HepG2 (cell line): ENCODE measurements around the gene CCDC183. TPM values are rescaled to one million over a fixed set of nuclear protein-coding genes. Genes with fewer than 3 reads are reported as not detected.

Experiments
- ATAC-seq: fragments of 200-7000 bp; cut with Tn5 transposase; 3 replicates; pipeline ENCODE4 v1.9.1; 2020; ENCODE audit warnings: mild to moderate bottlenecking, moderate library complexity
- BruUV-seq: library from RNA; stranded (reverse); fragments of 400-500 nt; replicated peaks from 2 replicates; lab custom pipeline; 2021; lab: Mats Ljungman, UMichigan
- CTCF ChIA-PET: fragments of 300-600 bp; formaldehyde crosslinking; extraction: SDS; loops from one replicate; lab custom pipeline; 2021; ENCODE audit warnings: low total read pairs, inconsistent platforms, low intra/inter-chr PET ratio; lab: Yijun Ruan, JAX
- POLR2A ChIA-PET: fragments of 350-600 bp; sonication (Branson Sonifier 250); formaldehyde crosslinking; loops from one replicate; lab custom pipeline; 2020; ENCODE audit warnings: antibody characterized with exemption, inconsistent platforms; lab: Yijun Ruan, JAX
- DNase-seq: peaks from one replicate; pipeline ENCODE4 v3.0.0-alpha.2; 2015; ENCODE audit warnings: low spot score
- FAIRE-seq: peaks from 3 replicates; lab custom pipeline; 2011; peaks lifted over from hg19 to GRCh38; lab: Jason Lieb, UNC
- H2AFZ ChIP-seq: one replicate; pipeline ENCODE4 v1.6.1; 2011; ENCODE audit warnings: low read length, inconsistent platforms
- H3K27ac ChIP-seq: fragments of 300-600 bp; 3 replicates; pipeline ENCODE4 v1.8.0; 2011; ENCODE audit warnings: mixed run types, mild to moderate bottlenecking, mixed read lengths, low read length, inconsistent platforms; ENCODE audit not compliant: insufficient read depth; ENCODE audit errors: extremely low read length
- H3K27me3 ChIP-seq, 2 experiments: fragments of 200-600 bp in 1 of 2; 2 replicates in 1 of 2; 3 replicates in 1 of 2; pipeline versions ENCODE4 v1.6.0 to v1.8.0; 2011; ENCODE audit warnings: low read length in 2 of 2, mild to moderate bottlenecking in 2 of 2, moderate library complexity in 2 of 2, inconsistent platforms in 1 of 2; ENCODE audit not compliant: insufficient read depth in 2 of 2, control insufficient read depth in 1 of 2
- H3K36me3 ChIP-seq, 2 experiments: fragments of 200-600 bp in 1 of 2; replicated peaks in 1 of 2; 2 replicates in 1 of 2; 3 replicates in 1 of 2; pipeline versions ENCODE4 v1.5.1 to v1.8.0; 2011; ENCODE audit warnings: low read length in 2 of 2, inconsistent platforms in 1 of 2; ENCODE audit not compliant: insufficient read depth in 2 of 2, control insufficient read depth in 1 of 2
- H3K4me1 ChIP-seq: 2 replicates; pipeline ENCODE4 v1.5.1; 2012; ENCODE audit warnings: low read length, inconsistent platforms; ENCODE audit not compliant: insufficient read depth
- H3K4me2 ChIP-seq: 2 replicates; pipeline ENCODE4 v1.6.0; 2011; ENCODE audit warnings: low read depth, low read length, inconsistent platforms
- H3K4me3 ChIP-seq, 3 experiments: fragments of 200-600 bp in 1 of 3; sonication (generic), shearing (Covaris generic) in 1 of 3; replicated peaks in 1 of 3; 2 replicates each; pipeline ENCODE4 v1.5.1; 2011 to 2016; ENCODE audit warnings: low read length in 3 of 3, inconsistent platforms in 2 of 3, low read depth in 2 of 3, mild to moderate bottlenecking in 2 of 3, control low read depth in 1 of 3, mixed read lengths in 1 of 3; ENCODE audit not compliant: insufficient read depth in 1 of 3
- H3K79me2 ChIP-seq: one replicate; pipeline ENCODE4 v1.6.1; 2011; ENCODE audit warnings: low read length, inconsistent platforms; ENCODE audit not compliant: insufficient read depth
- H3K9ac ChIP-seq: 2 replicates; pipeline ENCODE4 v1.6.0; 2011; ENCODE audit warnings: mild to moderate bottlenecking, low read depth, low read length, inconsistent platforms; ENCODE audit not compliant: insufficient read depth
- H3K9me3 ChIP-seq: 2 replicates; pipeline ENCODE4 v1.5.1; 2012; ENCODE audit warnings: mild to moderate bottlenecking, low read length
- H4K20me1 ChIP-seq: 2 replicates; pipeline ENCODE4 v1.6.0; 2011; ENCODE audit warnings: inconsistent platforms, mild to moderate bottlenecking, low read length, moderate library complexity; ENCODE audit not compliant: insufficient read depth
- AHR ChIP-seq: IDR thresholded peaks from 2 replicates; pipeline ENCODE4 v1.6.1; 2018; ENCODE audit warnings: missing genetic modification reagents, missing compliant biosample characterization
- AKAP8 ChIP-seq: sonication (generic); formaldehyde crosslinking; IDR thresholded peaks from 2 replicates; pipeline ENCODE4 v1.5.1; 2020; ENCODE audit warnings: mild to moderate bottlenecking, missing genetic modification reagents
- HOXA7 ChIP-seq: sonication (generic); formaldehyde crosslinking; IDR thresholded peaks from 2 replicates; pipeline ENCODE4 v1.8.1; 2022; ENCODE audit warnings: mild to moderate bottlenecking, missing genetic modification reagents, moderate library complexity
- KAT2B ChIP-seq: fragments of 150-350 bp; IDR thresholded peaks from 2 replicates; pipeline ENCODE4 v1.6.1; 2014; ENCODE audit warnings: low read depth, low read length, borderline replicate concordance
- MEIS2 ChIP-seq: sonication (generic); formaldehyde crosslinking; IDR thresholded peaks from 2 replicates; pipeline ENCODE4 v1.9.0; 2021; ENCODE audit warnings: mild to moderate bottlenecking, missing genetic modification reagents
- MYC ChIP-seq: sonication (generic); formaldehyde crosslinking; IDR thresholded peaks from 2 replicates; pipeline ENCODE4 v1.9.0; 2021; ENCODE audit warnings: missing genetic modification reagents, borderline replicate concordance
- PAF1 ChIP-seq: IDR thresholded peaks from 2 replicates; pipeline ENCODE4 v1.6.1; 2016; ENCODE audit warnings: missing genetic modification reagents, missing compliant biosample characterization
- POLR2A ChIP-seq, 2 experiments: IDR thresholded peaks; 2 replicates each; pipeline ENCODE4 v1.6.1; 2011; ENCODE audit warnings: low read depth in 2 of 2, low read length in 2 of 2, mild to moderate bottlenecking in 1 of 2, moderate library complexity in 1 of 2; ENCODE audit not compliant: insufficient read depth in 1 of 2
- POLR2G ChIP-seq: fragments of 200-400 bp; formaldehyde crosslinking; IDR thresholded peaks from 2 replicates; pipeline ENCODE4 v1.6.1; 2018; ENCODE audit warnings: mild to moderate bottlenecking, low read depth, low read length, moderate library complexity
- RBFOX2 ChIP-seq: fragments of 200-400 bp; formaldehyde crosslinking; IDR thresholded peaks from 2 replicates; pipeline ENCODE4 v1.6.1; 2017; ENCODE audit warnings: low read depth, mild to moderate bottlenecking, low read length
- RFXANK ChIP-seq: IDR thresholded peaks from 2 replicates; pipeline ENCODE4 v1.6.1; 2016
- RXRB ChIP-seq: IDR thresholded peaks from 2 replicates; pipeline ENCODE4 v1.6.1; 2016; ENCODE audit warnings: borderline replicate concordance, missing genetic modification reagents, missing compliant biosample characterization
- XRCC5 ChIP-seq: fragments of 200-400 bp; formaldehyde crosslinking; optimal IDR thresholded peaks from 2 replicates; pipeline ENCODE3; 2017; ENCODE audit warnings: mild to moderate bottlenecking, low read length
- ZFP36 ChIP-seq: fragments of 150-350 bp; IDR thresholded peaks from 2 replicates; pipeline ENCODE4 v1.6.1; 2018; ENCODE audit warnings: borderline replicate concordance, low read length, low read depth; ENCODE audit not compliant: partially characterized antibody
- ZNF160 ChIP-seq: sonication (generic); formaldehyde crosslinking; IDR thresholded peaks from 2 replicates; pipeline ENCODE4 v1.8.0; 2022; ENCODE audit warnings: mild to moderate bottlenecking, inconsistent platforms, missing genetic modification reagents
- ZNF296 ChIP-seq: sonication (generic); formaldehyde crosslinking; conservative IDR thresholded peaks from 2 replicates; pipeline ENCODE4 v1.5.0; 2020; ENCODE audit warnings: mild to moderate bottlenecking, missing genetic modification reagents
- ZNF383 ChIP-seq: sonication (generic); formaldehyde crosslinking; IDR thresholded peaks from 2 replicates; pipeline ENCODE4 v1.4.0; 2020; ENCODE audit warnings: missing genetic modification reagents, mild to moderate bottlenecking, borderline replicate concordance
- ZNF451 ChIP-seq: sonication (generic); formaldehyde crosslinking; IDR thresholded peaks from 2 replicates; pipeline ENCODE4 v1.5.0; 2020; ENCODE audit warnings: mild to moderate bottlenecking, missing genetic modification reagents
- ZNF513 ChIP-seq: sonication (generic); formaldehyde crosslinking; conservative IDR thresholded peaks from 2 replicates; pipeline ENCODE4 v1.5.0; 2020; ENCODE audit warnings: missing genetic modification reagents
- ZNF563 ChIP-seq: sonication (generic); formaldehyde crosslinking; IDR thresholded peaks from 2 replicates; pipeline ENCODE4 v1.8.0; 2022; ENCODE audit warnings: mild to moderate bottlenecking, moderate library complexity, missing genetic modification reagents
- ZNF878 ChIP-seq: sonication (generic); formaldehyde crosslinking; IDR thresholded peaks from 2 replicates; pipeline ENCODE4 v1.8.1; 2023; ENCODE audit warnings: mild to moderate bottlenecking, missing genetic modification reagents, moderate library complexity
- ZSCAN22 ChIP-seq: sonication (generic); formaldehyde crosslinking; IDR thresholded peaks from 2 replicates; pipeline ENCODE4 v1.4.0; 2020; ENCODE audit warnings: mild to moderate bottlenecking, missing genetic modification reagents
- WGBS: methylation state at CpG from one replicate; pipeline ENCODE4 v1.1.6; 2017; ENCODE audit warnings: low lambda C conversion rate; 5-methylcytosine and 5-hydroxymethylcytosine counted together
- in situ Hi-C: cut with HindIII; loops from 2 replicates; pipeline ENCODE4 v1.10.0; 2017; ENCODE audit warnings: low pct_unique_long_range_greater_than_20kb; ENCODE audit not compliant: extremely low pct_ligation_motif_present
- intact Hi-C: fragments of 100-400 bp; cut with micrococcal nuclease; formaldehyde crosslinking; loops from one replicate; pipeline ENCODE4 v1.10.0; 2022; ENCODE audit not compliant: unreplicated experiment
- polyA plus RNA-seq, 8 experiments: library from polyadenylated mRNA; depleted of rRNA in 3 of 8; stranded (reverse) in 7 of 8; unstranded in 1 of 8; fragments of >200 nt; fragmentation: Illumina TruSeq in 4 of 8; extraction: Trizol in 4 of 8; gene quantifications; 2 replicates each; pipeline versions ENCODE4 v1.2.1 to v1.2.3, GENCODE V29; 2011 to 2016; ENCODE audit warnings: low read depth in 4 of 8, missing spikeins in 1 of 8, mixed read lengths in 1 of 8; ENCODE audit not compliant: insufficient read depth in 1 of 8
- total RNA-seq, 5 experiments: library from RNA; depleted of rRNA; stranded (reverse); fragments of >200 nt; fragmentation: Illumina TruSeq; extraction: Trizol; gene quantifications; 2 replicates each; pipeline ENCODE4 v1.2.3, GENCODE V29; 2016; ENCODE audit warnings: low read depth in 1 of 5
- TF ChIP-seq, protein P1 (sequence below), 2 experiments: fragments of 450-650 bp in 1 of 2; sonication (generic) in 1 of 2; formaldehyde crosslinking; IDR thresholded peaks; 2 replicates each; pipeline versions ENCODE4 v1.5.0 to v1.8.0; 2020 to 2022; ENCODE audit warnings: mild to moderate bottlenecking in 1 of 2, missing genetic modification reagents in 1 of 2

CCDC183 gene
- total and polyA plus RNA-seq, 2 of the 13 experiments (the other 11 are each of a cell fraction or from before 2014, with no cell fraction given): 5.0 to 66.4 TPM

GRCh38 chr9:136804509-136805206 is 8.5 kb downstream of the CCDC183 start (continued):
- TF ChIP-seq, protein P1, sequence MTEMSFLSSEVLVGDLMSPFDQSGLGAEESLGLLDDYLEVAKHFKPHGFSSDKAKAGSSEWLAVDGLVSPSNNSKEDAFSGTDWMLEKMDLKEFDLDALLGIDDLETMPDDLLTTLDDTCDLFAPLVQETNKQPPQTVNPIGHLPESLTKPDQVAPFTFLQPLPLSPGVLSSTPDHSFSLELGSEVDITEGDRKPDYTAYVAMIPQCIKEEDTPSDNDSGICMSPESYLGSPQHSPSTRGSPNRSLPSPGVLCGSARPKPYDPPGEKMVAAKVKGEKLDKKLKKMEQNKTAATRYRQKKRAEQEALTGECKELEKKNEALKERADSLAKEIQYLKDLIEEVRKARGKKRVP (CRISPR knock-in tag; IDR thresholded peaks at IDR 0.05): no peak
- TF ChIP-seq KAT2B: no peak
- TF ChIP-seq POLR2A (IDR thresholded peaks at IDR 0.05; ENCODE audit: insufficient read depth in 1 of 2, low read depth in 2 of 2, low read length in 2 of 2): 0 out of 4 replicates have a peak, but pooled peaks of 1 of the 2 experiments have one; percentile 6
- TF ChIP-seq RXRB: no peak
- peak; percentile 71 for TF ChIP-seq RBFOX2
- TF ChIP-seq, all 625 proteins: peak for 15

DNA sequence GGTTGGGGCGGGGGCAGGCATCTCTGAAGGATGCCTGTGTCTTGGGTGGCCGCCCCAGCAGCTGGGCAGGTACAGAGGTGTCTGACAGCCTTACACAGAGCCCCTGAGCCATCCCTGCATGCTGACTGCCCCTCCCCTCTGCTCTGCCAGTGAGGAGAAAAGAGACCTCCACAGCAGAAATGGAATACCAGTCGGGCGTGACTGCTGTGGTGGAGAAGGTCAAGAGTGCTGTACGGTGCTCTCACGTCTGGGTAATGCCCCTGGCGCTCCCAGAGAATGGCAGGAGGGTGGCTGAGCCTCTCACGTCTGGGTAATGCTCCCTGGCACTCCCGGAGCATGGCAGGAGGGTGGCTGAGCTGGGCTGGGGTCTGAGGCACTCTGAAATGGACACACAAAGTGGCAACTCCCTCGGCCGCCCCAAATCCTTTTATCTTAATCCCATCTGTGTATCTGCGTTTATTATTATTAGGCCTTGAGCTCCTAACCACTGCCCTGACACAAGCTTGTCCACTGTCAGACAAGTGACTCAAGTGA is 9.1 kb downstream of the CCDC183 start:
- CTCF ChIA-PET: no interaction called here

More for the DNA sequence above, 9.1 kb downstream of the CCDC183 start:
- in situ Hi-C loops (no loop called here), intact Hi-C loops (no loop called here)
- H3K79me2 ChIP-seq: peaks cover 56% of the 10 kb centered on the region
- no peak for FAIRE-seq
- H3K4me3 ChIP-seq: no peak overlapping the region; a peak in 1 of 6 replicates
- no peak overlapping the region for H3K9ac ChIP-seq
- BruUV-seq: no TSS peak
- TF ChIP-seq RFXANK (CRISPR knock-in tag): no peak
- no peak; the same call in 1 of the 2 replicates for TF ChIP-seq POLR2G
- TF ChIP-seq ZNF160: no peak
- no peak for TF ChIP-seq AHR (CRISPR knock-in tag)
- no peak for TF ChIP-seq XRCC5
- TF ChIP-seq ZNF563 (CRISPR knock-in tag): 0 out of 2 replicates have a peak, but pooled peaks have one; percentile 30
- TF ChIP-seq MEIS2: no peak
- TF ChIP-seq ZNF383 (CRISPR knock-in tag): no peak
- no peak for TF ChIP-seq ZSCAN22 (CRISPR knock-in tag)
- TF ChIP-seq PAF1 (CRISPR knock-in tag): 0 out of 2 replicates have a peak, but pooled peaks have one; percentile 41
- no peak for TF ChIP-seq HOXA7
- no peak for TF ChIP-seq ZFP36
- no peak for TF ChIP-seq MYC (CRISPR knock-in tag)
- TF ChIP-seq ZNF451 (CRISPR knock-in tag): no peak
- no peak; the same call in 1 of the 2 replicates for TF ChIP-seq AKAP8
- TF ChIP-seq ZNF878 (CRISPR knock-in tag): no peak
- TF ChIP-seq ZNF296: 0 out of 2 replicates have a peak, but pooled peaks have one; percentile 7
- no peak for TF ChIP-seq ZNF513 (CRISPR knock-in tag)
- no peak for ATAC-seq
- H3K4me2 ChIP-seq: peak overlapping the region; percentile 72
- H4K20me1 ChIP-seq: no peaks in the 10 kb centered on the region; the same call in none of the 2 replicates
- 95% methylated on average over 6 of the region's 12 CpGs for WGBS
- peaks cover 0 to 2% of the 10 kb centered on the region in 2 experiments; a peak in 3 of 5 replicates for H3K36me3 ChIP-seq
- POLR2A ChIA-PET: no interaction called here
- DNase-seq: no peak
- H2AFZ ChIP-seq: no peak overlapping the region
- no peak overlapping the region for H3K27ac ChIP-seq
- H3K27me3 ChIP-seq: no peaks in the 10 kb centered on the region
- peaks cover 67% of the 10 kb centered on the region for H3K4me1 ChIP-seq
- no peaks in the 10 kb centered on the region for H3K9me3 ChIP-seq
